HCT116 (cell line): ENCODE measurements around the gene GLP2R.
"Not testable (repeated sequence)": the region's sequence is repeated elsewhere in the genome, so short reads cannot be mapped to it uniquely, and the experiment has no call there.

Source experiments
- ATF3 ChIP-seq: IDR thresholded peaks from 2 replicates; pipeline ENCODE4 v1.6.1; 2012
- CTCF ChIP-seq, 3 experiments: fragments of 200-600 bp in 1 of 3; sonication (generic) in 1 of 3; IDR thresholded peaks in 2 of 3; conservative IDR thresholded peaks in 1 of 3; 2 replicates each; pipeline ENCODE4 v1.5.1; 2012 to 2017; ENCODE audit warnings: low read depth in 2 of 3, low read length in 2 of 3, antibody characterized with exemption in 1 of 3, borderline replicate concordance in 1 of 3, control low read depth in 1 of 3, mild to moderate bottlenecking in 1 of 3, mixed read lengths in 1 of 3, mixed run types in 1 of 3, moderate library complexity in 1 of 3; ENCODE audit not compliant: insufficient read depth in 1 of 3
- EGR1 ChIP-seq: IDR thresholded peaks from 2 replicates; pipeline ENCODE4 v1.6.1; 2012; ENCODE audit warnings: low read depth
- ELF1 ChIP-seq: IDR thresholded peaks from 2 replicates; pipeline ENCODE4 v1.6.1; 2012; ENCODE audit warnings: low read depth, borderline replicate concordance
- EZH2 ChIP-seq: fragments of 200-600 bp; sonication (generic); IDR thresholded peaks from 2 replicates; pipeline ENCODE4 v1.6.1; 2017; ENCODE audit warnings: antibody characterized with exemption, mixed run types
- POLR2A ChIP-seq: IDR thresholded peaks from 2 replicates; pipeline ENCODE4 v1.7.0; 2011; ENCODE audit warnings: borderline replicate concordance; ENCODE audit not compliant: insufficient read depth, insufficient read length; ENCODE audit errors: extremely low read depth
- POLR2AphosphoS5 ChIP-seq: IDR thresholded peaks from 2 replicates; pipeline ENCODE4 v1.6.1; 2011; ENCODE audit warnings: mild to moderate bottlenecking, low read depth, low read length, moderate library complexity
- REST ChIP-seq: IDR thresholded peaks from 2 replicates; pipeline ENCODE4 v1.6.1; 2012; ENCODE audit warnings: low read depth
- SIN3A ChIP-seq: IDR thresholded peaks from 2 replicates; pipeline ENCODE4 v1.6.1; 2012; ENCODE audit warnings: low read depth
- SP1 ChIP-seq: IDR thresholded peaks from 2 replicates; pipeline ENCODE4 v1.6.1; 2012; ENCODE audit warnings: low read depth
- SRF ChIP-seq: IDR thresholded peaks from 2 replicates; pipeline ENCODE4 v1.6.1; 2012; ENCODE audit warnings: low read depth
- TCF7L2 ChIP-seq: IDR thresholded peaks from 2 replicates; pipeline ENCODE4 v1.7.0; 2011; ENCODE audit warnings: borderline replicate concordance, inconsistent platforms; ENCODE audit not compliant: insufficient read depth, insufficient read length; ENCODE audit errors: extremely low read depth
- YY1 ChIP-seq: IDR thresholded peaks from 2 replicates; pipeline ENCODE4 v1.6.1; 2011; ENCODE audit warnings: low read length, low read depth, moderate library complexity, mild to moderate bottlenecking; ENCODE audit not compliant: insufficient replicate concordance; ENCODE audit errors: extremely low read depth
- ZFX ChIP-seq: fragments of 450-650 bp; IDR thresholded peaks from 2 replicates; pipeline ENCODE4 v1.6.1; 2017

GRCh38 chr17:9921216-9921615 lies 95.5 kb downstream of the GLP2R start:
- TF ChIP-seq CTCF (IDR thresholded peaks at IDR 0.05 in 2 of 3, conservative IDR thresholded peaks at IDR 0.05 in 1 of 3; ENCODE audit: borderline replicate concordance in 1 of 3, insufficient read depth in 1 of 3, low read depth in 2 of 3, low read length in 2 of 3); SRF; ATF3; ZFX; EZH2; POLR2A; POLR2AphosphoS5; SP1; ELF1; TCF7L2; REST; EGR1; SIN3A; YY1: not testable (repeated sequence)
